Sigmoid colon (tissue), 4 donors: ENCODE results near the gene SLC48A1.

Source experiments
- POLR2A ChIP-seq, 2 donors: fragments of 450-650 bp; IDR thresholded peaks; one replicate each; pipeline ENCODE4 v1.6.1; 2016; ENCODE audit warnings: antibody characterized with exemption in 2 of 2, mild to moderate bottlenecking in 2 of 2, moderate library complexity in 2 of 2
- POLR2AphosphoS5 ChIP-seq, 4 donors: sonication (generic); formaldehyde crosslinking; IDR thresholded peaks; one replicate each; pipeline ENCODE4 v1.6.1; 2017; ENCODE audit warnings: antibody characterized with exemption in 4 of 4
- TF ChIP-seq, protein P1 (sequence below), 4 experiments: fragments of 450-650 bp in 3 of 4; fragments of 200-600 bp in 1 of 4; IDR thresholded peaks; one replicate each; pipeline ENCODE4 v1.5.1; 2016 to 2019; ENCODE audit warnings: antibody characterized with exemption in 4 of 4, mild to moderate bottlenecking in 3 of 4, moderate library complexity in 2 of 4

DNA sequence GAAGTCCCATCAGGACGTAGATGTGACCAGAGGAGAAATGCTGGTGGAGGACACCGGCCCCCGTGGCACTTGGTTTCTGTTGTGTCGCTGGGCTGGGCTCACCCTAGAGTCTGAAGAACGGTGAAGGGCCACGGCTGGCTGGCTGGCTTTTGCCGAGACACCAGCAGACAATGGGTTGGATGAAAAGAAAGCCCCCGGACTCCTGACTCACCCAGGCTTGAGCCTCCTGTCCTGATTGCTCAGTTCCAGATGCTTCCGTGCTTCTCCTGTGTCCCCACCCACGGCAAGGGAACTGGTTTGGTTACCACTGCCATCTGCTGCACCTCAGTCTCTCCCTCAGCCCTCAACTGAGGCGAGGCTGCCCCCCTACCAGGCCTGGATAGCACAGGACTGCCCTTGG is 37.4 kb upstream of the SLC48A1 start:
- TF ChIP-seq, protein P1, sequence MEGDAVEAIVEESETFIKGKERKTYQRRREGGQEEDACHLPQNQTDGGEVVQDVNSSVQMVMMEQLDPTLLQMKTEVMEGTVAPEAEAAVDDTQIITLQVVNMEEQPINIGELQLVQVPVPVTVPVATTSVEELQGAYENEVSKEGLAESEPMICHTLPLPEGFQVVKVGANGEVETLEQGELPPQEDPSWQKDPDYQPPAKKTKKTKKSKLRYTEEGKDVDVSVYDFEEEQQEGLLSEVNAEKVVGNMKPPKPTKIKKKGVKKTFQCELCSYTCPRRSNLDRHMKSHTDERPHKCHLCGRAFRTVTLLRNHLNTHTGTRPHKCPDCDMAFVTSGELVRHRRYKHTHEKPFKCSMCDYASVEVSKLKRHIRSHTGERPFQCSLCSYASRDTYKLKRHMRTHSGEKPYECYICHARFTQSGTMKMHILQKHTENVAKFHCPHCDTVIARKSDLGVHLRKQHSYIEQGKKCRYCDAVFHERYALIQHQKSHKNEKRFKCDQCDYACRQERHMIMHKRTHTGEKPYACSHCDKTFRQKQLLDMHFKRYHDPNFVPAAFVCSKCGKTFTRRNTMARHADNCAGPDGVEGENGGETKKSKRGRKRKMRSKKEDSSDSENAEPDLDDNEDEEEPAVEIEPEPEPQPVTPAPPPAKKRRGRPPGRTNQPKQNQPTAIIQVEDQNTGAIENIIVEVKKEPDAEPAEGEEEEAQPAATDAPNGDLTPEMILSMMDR (IDR thresholded peaks at IDR 0.05): no peak
- no peak for TF ChIP-seq POLR2A (IDR thresholded peaks at IDR 0.05)
- TF ChIP-seq POLR2AphosphoS5 (IDR thresholded peaks at IDR 0.05): no peak
